Panc1 (cell line): ENCODE measurements around the gene ISCA2. TPM values are rescaled to one million over a fixed set of nuclear protein-coding genes. Genes with fewer than 3 reads are reported as not detected.

Source experiments
- ATAC-seq: fragments of 200-7000 bp; cut with Tn5 transposase; 2 replicates; pipeline ENCODE4 v1.9.1; 2020; ENCODE audit warnings: mild to moderate bottlenecking, moderate library complexity
- BruUV-seq: library from RNA; stranded (reverse); fragments of 400-500 nt; replicated peaks from 2 replicates; lab custom pipeline; 2021; lab: Mats Ljungman, UMichigan
- CTCF ChIA-PET: fragments of 300-600 bp; sonication (Branson Sonifier 250); formaldehyde crosslinking; loops from one replicate; lab custom pipeline; 2022; ENCODE audit warnings: antibody characterized with exemption; lab: Charles Lee
- POLR2A ChIA-PET: fragments of 300-600 bp; sonication (Branson Sonifier 250); formaldehyde crosslinking; loops from one replicate; lab custom pipeline; 2022; ENCODE audit warnings: antibody characterized with exemption; lab: Charles Lee
- DNase-seq: peaks from one replicate; pipeline ENCODE4 v3.0.0-alpha.2; 2010; ENCODE audit warnings: low read depth, low spot score
- H3K27ac ChIP-seq: 2 replicates; pipeline ENCODE4 v1.5.1; 2011; ENCODE audit warnings: mild to moderate bottlenecking, low read length, inconsistent platforms
- H3K27me3 ChIP-seq: fragments of 200-500 bp; sonication (Bioruptor generic); 2 replicates; pipeline ENCODE4 v1.6.0; 2014; ENCODE audit warnings: low read length, inconsistent platforms; ENCODE audit not compliant: control insufficient read depth, insufficient read depth
- H3K36me3 ChIP-seq: fragments of 200-500 bp; sonication (Bioruptor generic); 2 replicates; pipeline ENCODE4 v1.5.1; 2014; ENCODE audit warnings: inconsistent platforms, mild to moderate bottlenecking, low read length, moderate library complexity; ENCODE audit not compliant: control insufficient read depth, insufficient read depth
- H3K4me1 ChIP-seq: 2 replicates; pipeline ENCODE4 v1.5.1; 2011; ENCODE audit warnings: inconsistent platforms, mild to moderate bottlenecking, low read length, moderate library complexity; ENCODE audit not compliant: control insufficient read depth, insufficient read depth
- H3K4me3 ChIP-seq, 2 experiments: 2 replicates each; pipeline ENCODE4 v1.5.1; 2011 to 2012; ENCODE audit warnings: low read depth in 2 of 2, low read length in 2 of 2, mild to moderate bottlenecking in 2 of 2, inconsistent platforms in 1 of 2, moderate library complexity in 1 of 2
- H3K9me3 ChIP-seq: fragments of 200-500 bp; sonication (Bioruptor generic); 2 replicates; pipeline ENCODE4 v1.5.1; 2014; ENCODE audit warnings: low read depth, mild to moderate bottlenecking, inconsistent platforms, low read length, moderate library complexity; ENCODE audit not compliant: control insufficient read depth, insufficient read depth
- CTCF ChIP-seq: fragments of 450-650 bp; IDR thresholded peaks from 2 replicates; pipeline ENCODE4 v1.5.1; 2017; ENCODE audit warnings: mild to moderate bottlenecking
- POLR2AphosphoS5 ChIP-seq: IDR thresholded peaks from 2 replicates; pipeline ENCODE4 v1.6.1; 2012; ENCODE audit warnings: mild to moderate bottlenecking, low read depth, low read length, moderate library complexity
- SIN3A ChIP-seq: IDR thresholded peaks from 2 replicates; pipeline ENCODE4 v1.6.1; 2012; ENCODE audit warnings: low read depth, mild to moderate bottlenecking, low read length, moderate library complexity, borderline replicate concordance; ENCODE audit not compliant: insufficient read depth
- TCF7L2 ChIP-seq: IDR thresholded peaks from 2 replicates; pipeline ENCODE4 v1.6.1; 2011; ENCODE audit warnings: mild to moderate bottlenecking, low read depth, low read length, inconsistent platforms
- in situ Hi-C: cut with HindIII; loops from 2 replicates; pipeline ENCODE4 v1.10.0; 2016; ENCODE audit warnings: low sequenced_read_pairs, low pct_unique_long_range_greater_than_20kb
- intact Hi-C: fragments of 100-400 bp; cut with micrococcal nuclease; formaldehyde crosslinking; loops from one replicate; pipeline ENCODE4 v1.10.0; 2022; ENCODE audit not compliant: unreplicated experiment
- total RNA-seq: library from RNA; stranded (reverse); gene quantifications from one replicate; pipeline ENCODE4 v1.2.1, GENCODE V29; 2021; ENCODE audit not compliant: unreplicated experiment
- TF ChIP-seq, protein P1 (sequence below), 2 experiments: IDR thresholded peaks; 2 replicates each; pipeline ENCODE4 v1.6.1; 2011 to 2012; ENCODE audit warnings: low read depth in 2 of 2, control low read depth in 1 of 2, low read length in 1 of 2, mild to moderate bottlenecking in 1 of 2, moderate library complexity in 1 of 2; ENCODE audit not compliant: insufficient read depth in 1 of 2

ISCA2 gene
- total RNA-seq, 1 experiment from 2014 or later, result 26.1 TPM

GRCh38 chr14:74462993-74463392 is 30.6 kb upstream of the ISCA2 start:
- Histone ChIP-seq H3K4me1 (no peaks in the 10 kb centered on the region), H3K9me3 (no peaks in the 10 kb centered on the region), H3K27ac (no peak overlapping the region), H3K4me3 (no peak overlapping the region), H3K27me3 (no peaks in the 10 kb centered on the region), H3K36me3 (no peaks in the 10 kb centered on the region)
- in situ Hi-C loops, result no loop called here
- intact Hi-C loops, result no loop called here
- no peak for ATAC-seq
- no TSS peak for BruUV-seq
- ChIA-PET POLR2A (no interaction called here), CTCF (interaction anchor here (0.6 kb wide), 1 partner anchor 99 kb away, joined by 4 read pairs; no protein-coding TSS in a partner anchor)
- no peak for DNase-seq
- TF ChIP-seq TCF7L2 (no peak), CTCF (no peak), POLR2AphosphoS5 (no peak), SIN3A (no peak)
- TF ChIP-seq, protein P1, sequence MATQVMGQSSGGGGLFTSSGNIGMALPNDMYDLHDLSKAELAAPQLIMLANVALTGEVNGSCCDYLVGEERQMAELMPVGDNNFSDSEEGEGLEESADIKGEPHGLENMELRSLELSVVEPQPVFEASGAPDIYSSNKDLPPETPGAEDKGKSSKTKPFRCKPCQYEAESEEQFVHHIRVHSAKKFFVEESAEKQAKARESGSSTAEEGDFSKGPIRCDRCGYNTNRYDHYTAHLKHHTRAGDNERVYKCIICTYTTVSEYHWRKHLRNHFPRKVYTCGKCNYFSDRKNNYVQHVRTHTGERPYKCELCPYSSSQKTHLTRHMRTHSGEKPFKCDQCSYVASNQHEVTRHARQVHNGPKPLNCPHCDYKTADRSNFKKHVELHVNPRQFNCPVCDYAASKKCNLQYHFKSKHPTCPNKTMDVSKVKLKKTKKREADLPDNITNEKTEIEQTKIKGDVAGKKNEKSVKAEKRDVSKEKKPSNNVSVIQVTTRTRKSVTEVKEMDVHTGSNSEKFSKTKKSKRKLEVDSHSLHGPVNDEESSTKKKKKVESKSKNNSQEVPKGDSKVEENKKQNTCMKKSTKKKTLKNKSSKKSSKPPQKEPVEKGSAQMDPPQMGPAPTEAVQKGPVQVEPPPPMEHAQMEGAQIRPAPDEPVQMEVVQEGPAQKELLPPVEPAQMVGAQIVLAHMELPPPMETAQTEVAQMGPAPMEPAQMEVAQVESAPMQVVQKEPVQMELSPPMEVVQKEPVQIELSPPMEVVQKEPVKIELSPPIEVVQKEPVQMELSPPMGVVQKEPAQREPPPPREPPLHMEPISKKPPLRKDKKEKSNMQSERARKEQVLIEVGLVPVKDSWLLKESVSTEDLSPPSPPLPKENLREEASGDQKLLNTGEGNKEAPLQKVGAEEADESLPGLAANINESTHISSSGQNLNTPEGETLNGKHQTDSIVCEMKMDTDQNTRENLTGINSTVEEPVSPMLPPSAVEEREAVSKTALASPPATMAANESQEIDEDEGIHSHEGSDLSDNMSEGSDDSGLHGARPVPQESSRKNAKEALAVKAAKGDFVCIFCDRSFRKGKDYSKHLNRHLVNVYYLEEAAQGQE (IDR thresholded peaks at IDR 0.05; ENCODE audit: insufficient read depth in 1 of 2, low read depth in 2 of 2, low read length in 1 of 2), result no peak

DNA sequence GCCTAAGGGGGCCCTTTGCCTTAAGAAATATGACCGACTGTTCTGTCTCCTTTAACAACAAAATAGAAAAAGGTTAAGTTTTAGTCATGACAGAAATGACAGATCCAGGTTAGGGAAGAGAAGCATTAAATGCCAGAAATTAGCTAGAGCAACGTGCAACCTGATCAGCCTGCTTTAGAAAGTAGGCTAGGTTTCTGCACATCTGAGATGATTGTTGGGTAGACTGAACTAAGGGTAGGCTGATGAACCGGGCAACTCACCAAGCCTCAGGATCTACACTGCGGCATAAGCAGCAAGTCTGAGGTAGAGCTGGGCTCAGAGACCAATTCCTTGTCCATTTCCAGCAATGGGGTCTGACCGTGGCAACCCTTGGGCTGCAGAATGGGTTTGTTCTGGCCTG is 29.9 kb upstream of the ISCA2 start:
- in situ Hi-C loops (no loop called here), intact Hi-C loops (no loop called here)
- Histone ChIP-seq H3K4me1 (no peaks in the 10 kb centered on the region), H3K27me3 (no peaks in the 10 kb centered on the region), H3K4me3 (no peak overlapping the region), H3K9me3 (no peaks in the 10 kb centered on the region), H3K27ac (no peak overlapping the region), H3K36me3 (no peaks in the 10 kb centered on the region)
- TF ChIP-seq CTCF (no peak), SIN3A (no peak), TCF7L2 (no peak), POLR2AphosphoS5 (no peak)
- TF ChIP-seq, protein P1 (IDR thresholded peaks at IDR 0.05; ENCODE audit: insufficient read depth in 1 of 2, low read depth in 2 of 2, low read length in 1 of 2), result no peak
- ATAC-seq, result no peak
- DNase-seq, result no peak
- BruUV-seq, result no TSS peak
- CTCF ChIA-PET, result interaction anchor here (0.6 kb wide), 2 partner anchors 99 to 132 kb away, joined by 4 to 7 read pairs; no protein-coding TSS in a partner anchor
- POLR2A ChIA-PET, result no interaction called here
